GM19351 (cell line): ENCODE measurements around the gene CHST8.
"Not testable (repeated sequence)": the region's sequence is repeated elsewhere in the genome, so short reads cannot be mapped to it uniquely, and the experiment has no call there.

Experiments
- ATAC-seq: cut with Tn5 transposase; IDR thresholded peaks from one replicate; pipeline ENCODE4 v1.9.1; 2021; ENCODE audit warnings: mild to moderate bottlenecking, moderate library complexity; ENCODE audit not compliant: unreplicated experiment

The CHST8 gene

GRCh38 chr19:33621811-33622504, at the start of gene CHST8:
CHST8 (plus strand) TSS chr19:33621953; CDS start chr19:33689262, 67,309 bp downstream.
- no peak for ATAC-seq

GRCh38 chr19:33572929-33573328, 48.8 kb upstream of the CHST8 start:
- no peak for ATAC-seq

- ATAC-seq, result no peak
Observed at GRCh38 chr19:33574824-33575223, 46.9 kb upstream of the CHST8 start.

GRCh38 chr19:33578697-33579096, 43.1 kb upstream of the CHST8 start:
- no peak for ATAC-seq

- ATAC-seq, result no peak
Observed at GRCh38 chr19:33580026-33580644, 41.6 kb upstream of the CHST8 start.

GRCh38 chr19:33580645-33581037, 41.1 kb upstream of the CHST8 start:
- ATAC-seq, result no peak

- ATAC-seq, result no peak
Observed at GRCh38 chr19:33582914-33583313, 38.8 kb upstream of the CHST8 start.

GRCh38 chr19:33587150-33587549, 34.6 kb upstream of the CHST8 start:
- no peak for ATAC-seq

- no peak for ATAC-seq
Observed at GRCh38 chr19:33590224-33590623, 31.5 kb upstream of the CHST8 start.

GRCh38 chr19:33595783-33596182, 26.0 kb upstream of the CHST8 start:
- ATAC-seq, result no peak

- ATAC-seq, result no peak
Observed at GRCh38 chr19:33601583-33601982, 20.2 kb upstream of the CHST8 start.

- no peak for ATAC-seq
Observed at GRCh38 chr19:33602576-33603204, 19.1 kb upstream of the CHST8 start.

GRCh38 chr19:33603377-33603776, 18.4 kb upstream of the CHST8 start:
- ATAC-seq, result no peak

- ATAC-seq, result no peak
Observed at GRCh38 chr19:33604651-33605050, 17.1 kb upstream of the CHST8 start.

GRCh38 chr19:33605803-33606295, 15.9 kb upstream of the CHST8 start:
- not testable (repeated sequence) for ATAC-seq

GRCh38 chr19:33606556-33606955, 15.2 kb upstream of the CHST8 start:
- no peak for ATAC-seq

GRCh38 chr19:33609353-33609752, 12.4 kb upstream of the CHST8 start:
- ATAC-seq, result no peak

GRCh38 chr19:33610588-33610987, 11.2 kb upstream of the CHST8 start:
- ATAC-seq, result no peak

- no peak for ATAC-seq
Observed at GRCh38 chr19:33612928-33613619, 8.7 kb upstream of the CHST8 start.

GRCh38 chr19:33613620-33614000, 8.1 kb upstream of the CHST8 start:
- no peak for ATAC-seq

- ATAC-seq, result no peak
Observed at GRCh38 chr19:33616346-33616745, 5.4 kb upstream of the CHST8 start.
